Thoracic aorta (tissue), 2 donors: ENCODE data around the gene CPNE9. TPM values are rescaled to one million over a fixed set of nuclear protein-coding genes. Genes with fewer than 3 reads are reported as not detected.

Experiments used
- ATAC-seq: fragments of 150-250 bp; one replicate; pipeline ENCODE4 v1.8.0; 2017; ENCODE audit warnings: low read depth; ENCODE audit not compliant: insufficient number of reproducible peaks, low FRiP score
- DNase-seq: peaks from one replicate; pipeline ENCODE4 v3.0.0-alpha.2; 2020; ENCODE audit warnings: low spot score
- H3K27ac ChIP-seq, 2 donors: fragments of 200-600 bp; sonication (generic); 1 replicate in 1 of 2; 2 replicates in 1 of 2; pipeline ENCODE4 v1.5.1; 2016; ENCODE audit warnings: mild to moderate bottlenecking in 2 of 2, moderate library complexity in 2 of 2
- H3K27me3 ChIP-seq: fragments of 200-600 bp; sonication (generic); replicated peaks from 2 replicates; pipeline ENCODE4 v1.6.0; 2016; ENCODE audit warnings: mild to moderate bottlenecking; ENCODE audit not compliant: insufficient read depth
- H3K36me3 ChIP-seq: fragments of 200-600 bp; sonication (generic); one replicate; pipeline ENCODE4 v1.5.1; 2016
- H3K4me1 ChIP-seq, 2 donors: fragments of 200-600 bp; sonication (generic); 1 replicate in 1 of 2; 2 replicates in 1 of 2; pipeline versions ENCODE4 v1.5.1 to v1.6.0; 2016; ENCODE audit warnings: low read depth in 2 of 2, mild to moderate bottlenecking in 1 of 2; ENCODE audit not compliant: control insufficient read depth in 1 of 2
- H3K4me3 ChIP-seq: fragments of 200-600 bp; sonication (generic); 2 replicates; pipeline ENCODE4 v1.5.1; 2016; ENCODE audit warnings: mild to moderate bottlenecking
- H3K9me3 ChIP-seq: fragments of 200-600 bp; sonication (generic); 2 replicates; pipeline ENCODE4 v1.5.1; 2016
- CTCF ChIP-seq: fragments of 200-600 bp; sonication (generic); IDR thresholded peaks from one replicate; pipeline ENCODE4 v1.5.1; 2019; ENCODE audit warnings: antibody characterized with exemption
- total RNA-seq, 2 donors: library from RNA; depleted of rRNA; stranded (reverse); fragments of >200 nt; gene quantifications; one replicate each; pipeline versions ENCODE4 v1.1.0 to v1.2.3, GENCODE V29; 2016

CPNE9 gene
- total RNA-seq, 2 donors from 2014 or later, result not detected

- no peaks in the 10 kb centered on the region for H3K27me3 ChIP-seq
- no peaks in the 10 kb centered on the region for H3K36me3 ChIP-seq
- no peak for DNase-seq
- no peaks in the 10 kb centered on the region for H3K9me3 ChIP-seq
- no peak overlapping the region for H3K4me3 ChIP-seq
- no peak for TF ChIP-seq CTCF
- H3K4me1 ChIP-seq, result peaks cover under 1 to 4% of the 10 kb centered on the region in 2 donors
- no peak overlapping the region for H3K27ac ChIP-seq
- ATAC-seq, result no peak
Measured at GRCh38 chr3:9721015-9721699, 17.5 kb downstream of the CPNE9 start.

- TF ChIP-seq CTCF, result no peak
- no peak for ATAC-seq
Measured at GRCh38 chr3:9721700-9722060, 18.0 kb downstream of the CPNE9 start.

GRCh38 chr3:9725775-9726515, 22.3 kb downstream of the CPNE9 start:
- Histone ChIP-seq H3K9me3 (no peaks in the 10 kb centered on the region), H3K27me3 (no peaks in the 10 kb centered on the region), H3K4me1 (peaks cover 0 to 5% of the 10 kb centered on the region in 2 donors), H3K27ac (no peak overlapping the region), H3K36me3 (no peaks in the 10 kb centered on the region), H3K4me3 (no peak overlapping the region)
- DNase-seq (no peak), ATAC-seq (no peak)
- no peak for TF ChIP-seq CTCF

More at GRCh38 chr3:9721700-9722060, 18.0 kb downstream of the CPNE9 start:
- H3K9me3 ChIP-seq, result no peaks in the 10 kb centered on the region
- DNase-seq, result no peak
- no peak overlapping the region for H3K4me3 ChIP-seq
- no peaks in the 10 kb centered on the region for H3K4me1 ChIP-seq
- H3K36me3 ChIP-seq, result no peaks in the 10 kb centered on the region
- no peak overlapping the region for H3K27ac ChIP-seq
- H3K27me3 ChIP-seq, result no peaks in the 10 kb centered on the region

GRCh38 chr3:9727041-9727595, 23.5 kb downstream of the CPNE9 start:
- TF ChIP-seq CTCF, result no peak
- no peaks in the 10 kb centered on the region for H3K9me3 ChIP-seq
- ATAC-seq (no peak), DNase-seq (no peak)
- H3K4me3 ChIP-seq, result no peak overlapping the region
- no peaks in the 10 kb centered on the region for H3K36me3 ChIP-seq
- no peaks in the 10 kb centered on the region for H3K27me3 ChIP-seq
- peaks cover 0 to 5% of the 10 kb centered on the region in 2 donors for H3K4me1 ChIP-seq
- H3K27ac ChIP-seq, result no peak overlapping the region

GRCh38 chr3:9727743-9728142, 24.1 kb downstream of the CPNE9 start:
- Histone ChIP-seq H3K27me3 (no peaks in the 10 kb centered on the region), H3K27ac (no peak overlapping the region), H3K9me3 (no peaks in the 10 kb centered on the region), H3K36me3 (no peaks in the 10 kb centered on the region), H3K4me3 (no peak overlapping the region), H3K4me1 (peaks cover 5 to 10% of the 10 kb centered on the region in 2 donors)
- no peak for DNase-seq
- ATAC-seq, result no peak
- no peak for TF ChIP-seq CTCF
